H9 (cell line): ENCODE measurements around the gene LRRC36. TPM values are rescaled to one million over a fixed set of nuclear protein-coding genes. Genes with fewer than 3 reads are reported as not detected.

Experiments used
- DNase-seq: peaks from one replicate; pipeline ENCODE4 v3.0.0-alpha.2; 2017
- H2AFZ ChIP-seq: one replicate; pipeline ENCODE4 v1.6.1; 2013; ENCODE audit warnings: mild to moderate bottlenecking, low read length, control low read depth, moderate library complexity
- H2AK5ac ChIP-seq: 2 replicates; pipeline ENCODE4 v1.6.1; 2013; ENCODE audit warnings: low read length, control low read depth, mixed read lengths; ENCODE audit not compliant: insufficient read length
- H2BK120ac ChIP-seq: one replicate; pipeline ENCODE4 v1.6.1; 2013; ENCODE audit warnings: low read depth, mild to moderate bottlenecking, low read length, control low read depth, inconsistent platforms; ENCODE audit not compliant: poor library complexity, severe bottlenecking
- H2BK12ac ChIP-seq: 2 replicates; pipeline ENCODE4 v1.6.1; 2013; ENCODE audit warnings: low read length, control low read depth, mixed read lengths, low read depth; ENCODE audit not compliant: insufficient read length
- H2BK15ac ChIP-seq: 2 replicates; pipeline ENCODE4 v1.6.1; 2013; ENCODE audit warnings: low read depth, low read length, control low read depth
- H2BK20ac ChIP-seq: one replicate; pipeline ENCODE4 v1.6.1; 2013; ENCODE audit warnings: low read depth, mild to moderate bottlenecking, low read length, control low read depth, inconsistent platforms; ENCODE audit not compliant: poor library complexity, severe bottlenecking
- H2BK5ac ChIP-seq: 2 replicates; pipeline ENCODE4 v1.6.1; 2013; ENCODE audit warnings: low read length, control low read depth, mixed read lengths; ENCODE audit not compliant: insufficient read length
- H3K14ac ChIP-seq: 2 replicates; pipeline ENCODE4 v1.6.1; 2013; ENCODE audit warnings: low read length, control low read depth; ENCODE audit not compliant: insufficient read depth
- H3K18ac ChIP-seq: 2 replicates; pipeline ENCODE4 v1.6.1; 2013; ENCODE audit warnings: low read depth, mild to moderate bottlenecking, mixed read lengths, low read length, control low read depth; ENCODE audit not compliant: insufficient read length
- H3K23ac ChIP-seq: 2 replicates; pipeline ENCODE4 v1.6.1; 2013; ENCODE audit warnings: low read length, control low read depth, mixed read lengths, low read depth; ENCODE audit not compliant: insufficient read length
- H3K23me2 ChIP-seq: 2 replicates; pipeline ENCODE4 v1.6.1; 2013; ENCODE audit warnings: low read depth, mild to moderate bottlenecking, mixed read lengths, low read length, control low read depth; ENCODE audit not compliant: insufficient read length, poor library complexity, severe bottlenecking
- H3K27ac ChIP-seq: 2 replicates; pipeline ENCODE4 v1.5.1; 2013; ENCODE audit warnings: low read length, control low read depth, mixed read lengths, low read depth; ENCODE audit not compliant: insufficient read length
- H3K27me3 ChIP-seq: 2 replicates; pipeline ENCODE4 v1.6.1; 2013; ENCODE audit warnings: low read length, control low read depth, inconsistent platforms; ENCODE audit not compliant: insufficient read depth
- H3K4ac ChIP-seq: 2 replicates; pipeline ENCODE4 v1.6.1; 2013; ENCODE audit warnings: low read depth, mild to moderate bottlenecking, control low read depth, inconsistent platforms, low read length, moderate library complexity
- H3K4me1 ChIP-seq: 2 replicates; pipeline ENCODE4 v1.6.1; 2013; ENCODE audit warnings: low read length, control low read depth, inconsistent platforms; ENCODE audit not compliant: insufficient read depth
- H3K4me2 ChIP-seq: 2 replicates; pipeline ENCODE4 v1.6.1; 2013; ENCODE audit warnings: low read length, control low read depth, mixed read lengths; ENCODE audit not compliant: insufficient read length, insufficient read depth
- H3K56ac ChIP-seq: 2 replicates; pipeline ENCODE4 v1.6.1; 2013; ENCODE audit warnings: low read depth, mild to moderate bottlenecking, mixed read lengths, low read length, control low read depth; ENCODE audit not compliant: insufficient read length
- H3K79me1 ChIP-seq: 2 replicates; pipeline ENCODE4 v1.6.1; 2013; ENCODE audit warnings: low read depth, mild to moderate bottlenecking, moderate library complexity, low read length, control low read depth, inconsistent platforms; ENCODE audit not compliant: insufficient read depth, poor library complexity, severe bottlenecking
- H3K79me2 ChIP-seq: 2 replicates; pipeline ENCODE4 v1.6.1; 2013; ENCODE audit warnings: low read length, control low read depth, inconsistent platforms; ENCODE audit not compliant: insufficient read depth
- H3K9ac ChIP-seq: 2 replicates; pipeline ENCODE4 v1.6.1; 2013; ENCODE audit warnings: low read length, control low read depth, mixed read lengths; ENCODE audit not compliant: insufficient read length; ENCODE audit errors: extremely low read depth
- H3K9me3 ChIP-seq: one replicate; pipeline ENCODE4 v1.6.1; 2013; ENCODE audit warnings: low read depth, low read length, inconsistent platforms; ENCODE audit not compliant: control insufficient read depth
- H3T11ph ChIP-seq: one replicate; pipeline ENCODE4 v1.6.1; 2013; ENCODE audit warnings: mild to moderate bottlenecking, low read length, control low read depth, inconsistent platforms
- H4K20me1 ChIP-seq: one replicate; pipeline ENCODE4 v1.6.1; 2013; ENCODE audit not compliant: control insufficient read depth, insufficient read length, insufficient read depth
- H4K5ac ChIP-seq: 2 replicates; pipeline ENCODE4 v1.6.1; 2013; ENCODE audit warnings: low read depth, mild to moderate bottlenecking, mixed read lengths, low read length, control low read depth; ENCODE audit not compliant: insufficient read length
- H4K8ac ChIP-seq: replicated peaks from 2 replicates; pipeline ENCODE4 v1.6.1; 2013; ENCODE audit warnings: low read length, control low read depth, mixed read lengths, low read depth; ENCODE audit not compliant: insufficient read length
- H4K91ac ChIP-seq: 2 replicates; pipeline ENCODE4 v1.6.1; 2013; ENCODE audit warnings: low read depth, mild to moderate bottlenecking, moderate library complexity, mixed read lengths, low read length, control low read depth; ENCODE audit not compliant: insufficient read length
- H3K27ac Mint-ChIP-seq, 3 experiments: 2 replicates in 2 of 3; 3 replicates in 1 of 3; pipeline ENCODE4 v1.8.0; 2020 to 2021; ENCODE audit warnings: mixed read lengths in 3 of 3, mild to moderate bottlenecking in 1 of 3, moderate library complexity in 1 of 3
- H3K27me3 Mint-ChIP-seq: 2 replicates; pipeline ENCODE4 v1.8.0; 2021; ENCODE audit warnings: low read depth, mild to moderate bottlenecking, moderate library complexity, mixed read lengths
- H3K36me3 Mint-ChIP-seq, 3 experiments: 2 replicates in 2 of 3; 3 replicates in 1 of 3; pipeline ENCODE4 v1.8.0; 2020 to 2021; ENCODE audit warnings: low read depth in 3 of 3, mixed read lengths in 3 of 3; ENCODE audit not compliant: insufficient read depth in 1 of 3
- H3K4me1 Mint-ChIP-seq, 2 experiments: 2 replicates each; pipeline ENCODE4 v1.8.0; 2020; ENCODE audit warnings: mixed read lengths in 2 of 2
- H3K4me3 Mint-ChIP-seq, 2 experiments: 2 replicates in 1 of 2; 3 replicates in 1 of 2; pipeline ENCODE4 v1.8.0; 2020 to 2021; ENCODE audit warnings: mild to moderate bottlenecking in 2 of 2, mixed read lengths in 2 of 2, moderate library complexity in 1 of 2
- H3K9me3 Mint-ChIP-seq, 2 experiments: 2 replicates in 1 of 2; 3 replicates in 1 of 2; pipeline ENCODE4 v1.8.0; 2020; ENCODE audit warnings: mild to moderate bottlenecking in 2 of 2, mixed read lengths in 2 of 2, moderate library complexity in 1 of 2
- CTCF ChIP-seq: fragments of 200-600 bp; sonication (generic); conservative IDR thresholded peaks from 3 replicates; pipeline ENCODE4 v1.8.0; 2021; ENCODE audit warnings: antibody characterized with exemption, mild to moderate bottlenecking
- WGBS: extraction: QIAGEN DNeasy Blood & Tissue Kit; methylation state at CpG from one replicate; pipeline ENCODE4 v1.1.7; 2013; ENCODE audit warnings: missing lambda C conversion rate, low lambda C conversion rate, mixed read lengths; ENCODE audit not compliant: insufficient read length; ENCODE audit errors: extremely low coverage; 5-methylcytosine and 5-hydroxymethylcytosine counted together
- total RNA-seq: library from RNA; stranded (reverse); gene quantifications from 2 replicates; pipeline ENCODE4 v1.2.1, GENCODE V29; 2021

The LRRC36 gene
- total RNA-seq, 1 experiment from 2014 or later = not detected

- Histone ChIP-seq H2AK5ac (no peak overlapping the region), H3K14ac (no peak overlapping the region), H3K27me3 (no peaks in the 10 kb centered on the region), H2BK20ac (no peak overlapping the region), H3K27ac (no peak overlapping the region), H2BK5ac (no peak overlapping the region), H3T11ph (no peak overlapping the region), H2BK120ac (no peak overlapping the region), H3K4me2 (no peak overlapping the region), H3K23ac (no peak overlapping the region), H4K5ac (no peak overlapping the region), H3K18ac (no peak overlapping the region), H3K9ac (no peak overlapping the region), H2BK12ac (no peak overlapping the region), H3K79me1 (no peaks in the 10 kb centered on the region), H2BK15ac (no peak overlapping the region), H2AFZ (no peak overlapping the region), H3K4me1 (no peaks in the 10 kb centered on the region), H3K79me2 (no peaks in the 10 kb centered on the region), H3K9me3 (no peaks in the 10 kb centered on the region), H3K23me2 (no peaks in the 10 kb centered on the region), H4K20me1 (no peaks in the 10 kb centered on the region), H3K4ac (no peak overlapping the region), H4K8ac (no peak overlapping the region), H3K56ac (no peak overlapping the region), H4K91ac (no peak overlapping the region)
- no peaks in the 10 kb centered on the region for H3K4me1 Mint-ChIP-seq
- no peak for DNase-seq
- H3K27me3 Mint-ChIP-seq = no peaks in the 10 kb centered on the region; the same call in 1 of the 2 replicates
- WGBS = no CpG with 5 or more reads among the region's 3 CpGs
- no peaks in the 10 kb centered on the region for H3K9me3 Mint-ChIP-seq
- no peak overlapping the region for H3K27ac Mint-ChIP-seq
- H3K36me3 Mint-ChIP-seq = no peaks in the 10 kb centered on the region
- TF ChIP-seq CTCF = no peak
- no peak overlapping the region for H3K4me3 Mint-ChIP-seq
Measured at GRCh38 chr16:67341250-67341649, 14.6 kb downstream of the LRRC36 start.
